Measurements from ENCODE around the gene HOXD13. TPM values are rescaled to one million over a fixed set of nuclear protein-coding genes. Genes with fewer than 3 reads are reported as not detected.

HOXD13 gene
- total RNA-seq, 1 experiment from 2014 or later = not detected

GRCh38 chr2:176074919-176075425 lies 17.5 kb upstream of the HOXD13 start:
- Mint-ChIP-seq H3K27ac (ENCODE audit: low read depth, unreplicated experiment) (no peak overlapping the region), H3K9me3 (ENCODE audit: unreplicated experiment) (peaks cover 5% of the 10 kb centered on the region), H3K27me3 (ENCODE audit: insufficient read depth, unreplicated experiment) (peaks cover 87% of the 10 kb centered on the region), H3K4me1 (ENCODE audit: insufficient read depth, unreplicated experiment) (no peaks in the 10 kb centered on the region), H3K36me3 (ENCODE audit: insufficient read depth, unreplicated experiment) (no peaks in the 10 kb centered on the region), H3K4me3 (ENCODE audit: unreplicated experiment) (no peak overlapping the region)
- ChIA-PET CTCF (interaction anchor here (0.5 to 2.7 kb wide), 5 partner anchors 9 to 710 kb away, joined by 3 to 8 read pairs (median 4); no protein-coding TSS in a partner anchor), POLR2A (no interaction called here)
- intact Hi-C loops (cut with micrococcal nuclease) = no loop called here
- DNase-seq (ENCODE audit: unreplicated experiment) = no peak
- BruUV-seq (replicated peaks) = no TSS peak
- TF ChIP-seq CTCF (IDR thresholded peaks at IDR 0.05; ENCODE audit: unreplicated experiment) = no peak

GRCh38 chr2:176075481-176075880 lies 17.0 kb upstream of the HOXD13 start:
- peaks cover 5% of the 10 kb centered on the region for H3K9me3 Mint-ChIP-seq (ENCODE audit: unreplicated experiment)
- H3K27ac Mint-ChIP-seq (ENCODE audit: low read depth, unreplicated experiment) = no peak overlapping the region
- CTCF ChIA-PET = interaction anchor here (0.5 to 2.7 kb wide), 6 partner anchors 9 to 710 kb away, joined by 3 to 8 read pairs (median 4); no protein-coding TSS in a partner anchor
- POLR2A ChIA-PET = no interaction called here
- BruUV-seq (replicated peaks) = no TSS peak
- H3K4me3 Mint-ChIP-seq (ENCODE audit: unreplicated experiment) = no peak overlapping the region
- H3K36me3 Mint-ChIP-seq (ENCODE audit: insufficient read depth, unreplicated experiment) = no peaks in the 10 kb centered on the region
- no peak for TF ChIP-seq CTCF (IDR thresholded peaks at IDR 0.05; ENCODE audit: unreplicated experiment)
- intact Hi-C loops (cut with micrococcal nuclease) = no loop called here
- DNase-seq (ENCODE audit: unreplicated experiment) = no peak
- H3K27me3 Mint-ChIP-seq (ENCODE audit: insufficient read depth, unreplicated experiment) = peaks cover 88% of the 10 kb centered on the region
- H3K4me1 Mint-ChIP-seq (ENCODE audit: insufficient read depth, unreplicated experiment) = no peaks in the 10 kb centered on the region

GRCh38 chr2:176076063-176076462 lies 16.5 kb upstream of the HOXD13 start:
- no peak for TF ChIP-seq CTCF (IDR thresholded peaks at IDR 0.05; ENCODE audit: unreplicated experiment)
- ChIA-PET CTCF (interaction anchor here (0.6 to 2.7 kb wide), 3 partner anchors 9 to 679 kb away, joined by 3 to 8 read pairs (median 4); no protein-coding TSS in a partner anchor), POLR2A (no interaction called here)
- intact Hi-C loops (cut with micrococcal nuclease) = no loop called here
- no peak overlapping the region for H3K4me3 Mint-ChIP-seq (ENCODE audit: unreplicated experiment)
- DNase-seq (ENCODE audit: unreplicated experiment) = no peak
- H3K27ac Mint-ChIP-seq (ENCODE audit: low read depth, unreplicated experiment) = no peak overlapping the region
- BruUV-seq (replicated peaks) = no TSS peak
- no peaks in the 10 kb centered on the region for H3K4me1 Mint-ChIP-seq (ENCODE audit: insufficient read depth, unreplicated experiment)
- peaks cover 83% of the 10 kb centered on the region for H3K27me3 Mint-ChIP-seq (ENCODE audit: insufficient read depth, unreplicated experiment)
- no peaks in the 10 kb centered on the region for H3K36me3 Mint-ChIP-seq (ENCODE audit: insufficient read depth, unreplicated experiment)
- H3K9me3 Mint-ChIP-seq (ENCODE audit: unreplicated experiment) = peaks cover 5% of the 10 kb centered on the region

- Mint-ChIP-seq H3K27me3 (ENCODE audit: insufficient read depth, unreplicated experiment) (peaks cover 76% of the 10 kb centered on the region), H3K27ac (ENCODE audit: low read depth, unreplicated experiment) (no peak overlapping the region), H3K4me3 (ENCODE audit: unreplicated experiment) (no peak overlapping the region), H3K36me3 (ENCODE audit: insufficient read depth, unreplicated experiment) (no peaks in the 10 kb centered on the region), H3K4me1 (ENCODE audit: insufficient read depth, unreplicated experiment) (no peaks in the 10 kb centered on the region), H3K9me3 (ENCODE audit: unreplicated experiment) (peaks cover 5% of the 10 kb centered on the region)
- BruUV-seq (replicated peaks) = no TSS peak
- DNase-seq (ENCODE audit: unreplicated experiment) = no peak
- no peak for TF ChIP-seq CTCF (IDR thresholded peaks at IDR 0.05; ENCODE audit: unreplicated experiment)
- ChIA-PET POLR2A (no interaction called here), CTCF (interaction anchor here (2.7 kb wide), 1 partner anchor 9 kb away, joined by 8 read pairs; no protein-coding TSS in a partner anchor)
- intact Hi-C loops (cut with micrococcal nuclease) = no loop called here
Measured at GRCh38 chr2:176076796-176077195, 15.7 kb upstream of the HOXD13 start.
